ENCODE results near the gene SUPT6H.
A peak's percentile ranks its signal among the peaks of the same experiment; 100 is the strongest.

SUPT6H gene

GRCh38 chr17:28737770-28738679 lies 76.0 kb downstream of the SUPT6H start:
- Histone ChIP-seq H3K9me3 (ENCODE audit: low read length) (peaks cover 9% of the 10 kb centered on the region), H2AFZ (ENCODE audit: low read length) (no peak overlapping the region), H3K36me3 (ENCODE audit: insufficient read depth, low read length) (peaks cover 42% of the 10 kb centered on the region), H3K4me1 (ENCODE audit: insufficient read depth, low read length, severe bottlenecking) (peaks cover 49% of the 10 kb centered on the region), H4K20me1 (ENCODE audit: insufficient read depth, low read length) (no peaks in the 10 kb centered on the region), H3K79me2 (ENCODE audit: insufficient read depth, low read length) (no peaks in the 10 kb centered on the region), H3K9ac (ENCODE audit: low read length) (peak overlapping the region; percentile 71), H3K27ac (ENCODE audit: low read depth, low read length, poor library complexity, severe bottlenecking) (peak overlapping the region; percentile 97), H3K4me3 (ENCODE audit: low read depth, low read length, poor library complexity, severe bottlenecking) (peak overlapping the region; percentile 47), H3F3A (ENCODE audit: insufficient read depth, low read length) (no peaks in the 10 kb centered on the region), H3K9me2 (ENCODE audit: low read depth, low read length) (no peaks in the 10 kb centered on the region), H3K27me3 (ENCODE audit: insufficient read depth, low read length) (no peaks in the 10 kb centered on the region), H3K4me2 (ENCODE audit: low read length) (peak overlapping the region; percentile 58)
- TF ChIP-seq CTCF (IDR thresholded peaks at IDR 0.05; ENCODE audit: low read length) = no peak

DNA sequence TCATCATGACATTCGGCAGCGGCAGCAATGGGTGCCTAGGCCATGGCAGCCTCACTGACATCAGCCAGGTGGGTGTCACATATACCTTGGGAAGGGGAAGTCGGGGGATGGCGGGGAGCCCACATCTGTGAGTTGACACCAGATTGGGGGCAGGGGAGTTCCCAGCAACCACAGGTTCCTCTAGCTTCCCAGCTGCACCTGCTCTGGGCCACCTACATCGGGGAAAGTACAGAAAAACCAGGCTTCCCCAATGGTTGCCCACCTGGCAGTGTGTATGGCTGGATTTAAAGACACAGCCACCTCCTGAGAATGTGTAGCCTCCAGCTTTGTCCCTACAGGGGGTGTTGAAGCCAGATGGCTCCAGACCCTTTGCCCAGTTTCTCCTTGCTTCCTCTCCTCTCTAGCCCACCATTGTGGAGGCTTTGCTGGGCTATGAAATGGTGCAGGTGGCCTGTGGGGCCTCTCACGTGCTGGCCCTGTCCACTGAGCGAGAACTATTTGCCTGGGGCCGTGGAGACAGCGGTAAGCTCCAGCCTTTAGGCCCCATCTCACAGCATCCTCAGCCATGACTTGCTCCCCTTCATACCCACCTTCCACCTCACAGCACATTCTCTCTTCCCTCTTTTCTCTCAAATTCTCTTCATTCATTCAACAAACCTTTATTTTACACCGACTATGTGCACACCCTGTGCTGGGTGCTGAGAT lies 76.8 kb downstream of the SUPT6H start:
- H3K9me2 ChIP-seq (ENCODE audit: low read depth, low read length) = no peaks in the 10 kb centered on the region
- H3F3A ChIP-seq (ENCODE audit: insufficient read depth, low read length) = no peaks in the 10 kb centered on the region
- H3K9ac ChIP-seq (ENCODE audit: low read length) = peak overlapping the region; percentile 71
- H2AFZ ChIP-seq (ENCODE audit: low read length) = no peak overlapping the region
- H4K20me1 ChIP-seq (ENCODE audit: insufficient read depth, low read length) = no peaks in the 10 kb centered on the region
- H3K4me3 ChIP-seq (ENCODE audit: low read depth, low read length, poor library complexity, severe bottlenecking) = peak overlapping the region; percentile 47
- H3K36me3 ChIP-seq (ENCODE audit: insufficient read depth, low read length) = peaks cover 42% of the 10 kb centered on the region
- no peaks in the 10 kb centered on the region for H3K79me2 ChIP-seq (ENCODE audit: insufficient read depth, low read length)
- peak overlapping the region; percentile 97 for H3K27ac ChIP-seq (ENCODE audit: low read depth, low read length, poor library complexity, severe bottlenecking)
- peak overlapping the region; percentile 58 for H3K4me2 ChIP-seq (ENCODE audit: low read length)
- TF ChIP-seq EZH2 (IDR thresholded peaks at IDR 0.05; ENCODE audit: borderline replicate concordance, low read length) (no peak), CTCF (IDR thresholded peaks at IDR 0.05; ENCODE audit: low read length) (no peak)
- H3K9me3 ChIP-seq (ENCODE audit: low read length) = peaks cover 9% of the 10 kb centered on the region
- H3K4me1 ChIP-seq (ENCODE audit: insufficient read depth, low read length, severe bottlenecking) = peaks cover 56% of the 10 kb centered on the region
- H3K27me3 ChIP-seq (ENCODE audit: insufficient read depth, low read length) = no peaks in the 10 kb centered on the region

DNA sequence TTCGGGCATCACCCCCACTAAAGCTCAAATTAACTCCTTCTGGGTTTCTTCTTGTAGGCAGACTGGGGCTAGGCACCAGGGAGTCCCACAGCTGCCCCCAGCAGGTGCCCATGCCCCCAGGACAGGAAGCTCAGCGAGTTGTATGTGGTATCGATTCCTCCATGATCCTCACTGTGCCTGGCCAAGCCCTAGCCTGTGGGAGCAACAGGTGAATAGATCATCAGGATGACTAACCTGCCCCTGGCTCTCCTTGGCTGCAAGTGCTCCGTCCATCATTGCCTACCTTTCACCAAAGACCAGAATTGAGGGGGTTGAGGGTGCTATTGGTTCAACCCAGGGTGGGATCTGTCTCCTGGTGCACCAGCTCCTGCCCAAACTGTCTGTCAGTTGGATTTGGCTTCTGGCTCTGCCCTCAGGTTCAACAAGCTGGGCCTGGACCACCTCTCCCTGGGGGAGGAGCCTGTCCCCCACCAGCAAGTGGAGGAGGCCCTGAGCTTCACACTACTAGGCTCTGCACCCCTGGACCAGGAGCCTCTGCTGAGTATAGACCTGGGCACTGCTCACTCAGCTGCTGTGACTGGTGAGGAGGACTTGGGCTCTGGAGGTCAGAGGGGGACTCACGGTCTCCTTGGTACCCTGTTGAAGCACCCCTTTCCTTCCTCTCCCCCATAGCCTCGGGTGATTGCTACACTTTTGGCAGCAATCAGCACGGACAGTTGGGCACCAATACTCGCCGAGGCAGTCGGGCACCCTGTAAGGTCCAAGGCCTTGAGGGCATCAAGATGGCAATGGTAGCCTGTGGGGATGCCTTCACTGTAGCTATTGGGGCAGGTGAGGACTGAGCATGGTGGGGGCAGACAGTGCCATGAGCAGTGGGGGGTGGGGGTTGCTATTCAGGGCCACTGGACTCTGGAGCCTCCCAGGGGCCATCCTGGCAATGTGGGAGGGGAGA lies 78.7 kb downstream of the SUPT6H start:
- H4K20me1 ChIP-seq (ENCODE audit: insufficient read depth, low read length) = no peaks in the 10 kb centered on the region
- H3K9me3 ChIP-seq (ENCODE audit: low read length) = peaks cover 9% of the 10 kb centered on the region
- H3F3A ChIP-seq (ENCODE audit: insufficient read depth, low read length) = no peaks in the 10 kb centered on the region
- H3K27ac ChIP-seq (ENCODE audit: low read depth, low read length, poor library complexity, severe bottlenecking) = peak overlapping the region; percentile 97
- H3K4me1 ChIP-seq (ENCODE audit: insufficient read depth, low read length, severe bottlenecking) = peaks cover 57% of the 10 kb centered on the region
- no peaks in the 10 kb centered on the region for H3K9me2 ChIP-seq (ENCODE audit: low read depth, low read length)
- H3K27me3 ChIP-seq (ENCODE audit: insufficient read depth, low read length) = no peaks in the 10 kb centered on the region
- peaks cover 9% of the 10 kb centered on the region for H3K79me2 ChIP-seq (ENCODE audit: insufficient read depth, low read length)
- H2AFZ ChIP-seq (ENCODE audit: low read length) = no peak overlapping the region
- TF ChIP-seq EZH2 (IDR thresholded peaks at IDR 0.05; ENCODE audit: borderline replicate concordance, low read length) (no peak), CTCF (IDR thresholded peaks at IDR 0.05; ENCODE audit: low read length) (no peak)
- peaks cover 42% of the 10 kb centered on the region for H3K36me3 ChIP-seq (ENCODE audit: insufficient read depth, low read length)
- peak overlapping the region; percentile 36; the same call in 1 of the 2 replicates for H3K4me2 ChIP-seq (ENCODE audit: low read length)
- H3K9ac ChIP-seq (ENCODE audit: low read length) = no peak overlapping the region; the same call in 1 of the 2 replicates
- H3K4me3 ChIP-seq (ENCODE audit: low read depth, low read length, poor library complexity, severe bottlenecking) = no peak overlapping the region

All from OCI-LY1 (cell line).